GM19395 (cell line): ENCODE results near the gene KRTAP10-8.
"Not testable (repeated sequence)": the region's sequence is repeated elsewhere in the genome, so short reads cannot be mapped to it uniquely, and the experiment has no call there.

Experiments
- ATAC-seq: cut with Tn5 transposase; IDR thresholded peaks from one replicate; pipeline ENCODE4 v1.9.1; 2021; ENCODE audit warnings: mild to moderate bottlenecking, moderate library complexity; ENCODE audit not compliant: unreplicated experiment

Gene KRTAP10-8

GRCh38 chr21:44579056-44579832 lies 32.6 kb upstream of the KRTAP10-8 start:
- ATAC-seq, result no peak

GRCh38 chr21:44579833-44580144 lies 32.1 kb upstream of the KRTAP10-8 start:
- no peak for ATAC-seq

GRCh38 chr21:44580231-44580821 lies 31.6 kb upstream of the KRTAP10-8 start, which contains the start of gene KRTAP10-5:
Gene KRTAP10-5 (minus strand): TSS chr21:44580604. CDS start chr21:44580578, 26 bp downstream.
- not testable (repeated sequence) for ATAC-seq

- no peak for ATAC-seq
Observed at GRCh38 chr21:44581158-44581557, 30.7 kb upstream of the KRTAP10-8 start.

GRCh38 chr21:44582055-44582454 lies 29.8 kb upstream of the KRTAP10-8 start:
- ATAC-seq, result no peak

GRCh38 chr21:44583089-44583799 lies 28.6 kb upstream of the KRTAP10-8 start:
- no peak for ATAC-seq

GRCh38 chr21:44583800-44584147 lies 28.1 kb upstream of the KRTAP10-8 start:
- ATAC-seq, result no peak

- no peak for ATAC-seq
Observed at GRCh38 chr21:44585892-44586291, 26.0 kb upstream of the KRTAP10-8 start.

- no peak for ATAC-seq
Observed at GRCh38 chr21:44589094-44589493, 22.8 kb upstream of the KRTAP10-8 start.

GRCh38 chr21:44589586-44590305 lies 22.1 kb upstream of the KRTAP10-8 start:
- ATAC-seq, result no peak

- no peak for ATAC-seq
Observed at GRCh38 chr21:44590311-44590721, 21.6 kb upstream of the KRTAP10-8 start.

GRCh38 chr21:44590897-44591800 lies 20.7 kb upstream of the KRTAP10-8 start:
- ATAC-seq, result not testable (repeated sequence)

- not testable (repeated sequence) for ATAC-seq
Observed at GRCh38 chr21:44591801-44592130, 20.1 kb upstream of the KRTAP10-8 start.

GRCh38 chr21:44592446-44593311 lies 19.2 kb upstream of the KRTAP10-8 start, which contains the start of gene KRTAP10-6:
Gene KRTAP10-6 (minus strand): TSS chr21:44592505. CDS start chr21:44592484, 21 bp downstream.
- no peak for ATAC-seq

GRCh38 chr21:44593598-44594405 lies 18.1 kb upstream of the KRTAP10-8 start:
- no peak for ATAC-seq

GRCh38 chr21:44594406-44594916 lies 17.4 kb upstream of the KRTAP10-8 start:
- ATAC-seq, result no peak

- ATAC-seq, result no peak
Observed at GRCh38 chr21:44595524-44595923, 16.4 kb upstream of the KRTAP10-8 start.

- ATAC-seq, result no peak
Observed at GRCh38 chr21:44596068-44596725, 15.7 kb upstream of the KRTAP10-8 start.
